ENCODE results near the gene MATCAP1. TPM values are rescaled to one million over a fixed set of nuclear protein-coding genes. Genes with fewer than 3 reads are reported as not detected.

The MATCAP1 gene
- polyA plus RNA-seq, 4 donors, result 32.5 to 42.1 (median 36.5) TPM

- DNase-seq (ENCODE audit: low read depth in 4 of 4, low spot score in 3 of 4), result no peak
Measured at GRCh38 chr16:67158637-67159600, 24.8 kb downstream of the MATCAP1 start.

GRCh38 chr16:67157892-67158635 lies 25.7 kb downstream of the MATCAP1 start:
- no peak for DNase-seq (ENCODE audit: low read depth in 4 of 4, low spot score in 3 of 4)

GRCh38 chr16:67157106-67157748 lies 26.5 kb downstream of the MATCAP1 start:
- no peak for DNase-seq (ENCODE audit: low read depth in 4 of 4, low spot score in 3 of 4)

GRCh38 chr16:67156143-67156844 lies 27.5 kb downstream of the MATCAP1 start:
- no peak for DNase-seq (ENCODE audit: low read depth in 4 of 4, low spot score in 3 of 4)

- peak in 1 of 4 donors; percentile 85 for DNase-seq (ENCODE audit: low read depth in 4 of 4, low spot score in 3 of 4)
Measured at GRCh38 chr16:67155295-67156142, 28.2 kb downstream of the MATCAP1 start.

- DNase-seq (ENCODE audit: low read depth in 4 of 4, low spot score in 3 of 4), result no peak
Measured at GRCh38 chr16:67154578-67155294, 29.0 kb downstream of the MATCAP1 start.

GRCh38 chr16:67151431-67152097 lies 32.2 kb downstream of the MATCAP1 start:
- no peak for DNase-seq (ENCODE audit: low read depth in 4 of 4, low spot score in 3 of 4)

- DNase-seq (ENCODE audit: low read depth in 4 of 4, low spot score in 3 of 4), result no peak
Measured at GRCh38 chr16:67150833-67151396, 32.8 kb downstream of the MATCAP1 start, which contains the start of gene B3GNT9. Gene B3GNT9 (minus strand): TSS chr16:67150998. CDS start chr16:67150485, 513 bp downstream.

GRCh38 chr16:67150047-67150832 lies 33.5 kb downstream of the MATCAP1 start:
- no peak for DNase-seq (ENCODE audit: low read depth in 4 of 4, low spot score in 3 of 4)

- no peak for DNase-seq (ENCODE audit: low read depth in 4 of 4, low spot score in 3 of 4)
Measured at GRCh38 chr16:67149276-67150046, 34.3 kb downstream of the MATCAP1 start.

GRCh38 chr16:67148656-67149275 lies 35.0 kb downstream of the MATCAP1 start:
- DNase-seq (ENCODE audit: low read depth in 4 of 4, low spot score in 3 of 4), result no peak

- DNase-seq (ENCODE audit: low read depth in 4 of 4, low spot score in 3 of 4), result no peak
Measured at GRCh38 chr16:67148221-67148620, 35.5 kb downstream of the MATCAP1 start.

- DNase-seq (ENCODE audit: low read depth in 4 of 4, low spot score in 3 of 4), result no peak
Measured at GRCh38 chr16:67147437-67148140, 36.2 kb downstream of the MATCAP1 start.

- no peak for DNase-seq (ENCODE audit: low read depth in 4 of 4, low spot score in 3 of 4)
Measured at GRCh38 chr16:67146523-67147357, 37.0 kb downstream of the MATCAP1 start.
